Endodermal cell (in vitro differentiated cells): Measurements from ENCODE around the gene M6PR. TPM values are rescaled to one million over a fixed set of nuclear protein-coding genes. Genes with fewer than 3 reads are reported as not detected.

ENCODE experiments used
- DNase-seq: peaks from one replicate; pipeline ENCODE4 v3.0.0-alpha.2; 2017
- H3K27ac ChIP-seq: 2 replicates; pipeline ENCODE4 v1.5.1; 2013; ENCODE audit warnings: mild to moderate bottlenecking, low read depth, low read length, moderate library complexity
- H3K27me3 ChIP-seq: 2 replicates; pipeline ENCODE4 v1.6.1; 2013; ENCODE audit warnings: mild to moderate bottlenecking, low read length, moderate library complexity; ENCODE audit not compliant: insufficient read depth, control insufficient read depth, poor library complexity, severe bottlenecking
- H3K36me3 ChIP-seq: 2 replicates; pipeline ENCODE4 v1.7.0; 2013; ENCODE audit warnings: mild to moderate bottlenecking, low read length, moderate library complexity; ENCODE audit not compliant: control insufficient read depth, insufficient read depth
- H3K4me1 ChIP-seq: one replicate; pipeline ENCODE4 v1.7.0; 2013; ENCODE audit warnings: low read length; ENCODE audit not compliant: control insufficient read depth, insufficient read depth
- H3K4me3 ChIP-seq: 2 replicates; pipeline ENCODE4 v1.5.1; 2013; ENCODE audit warnings: mild to moderate bottlenecking, low read length, moderate library complexity
- H3K9ac ChIP-seq: 2 replicates; pipeline ENCODE4 v1.6.1; 2013; ENCODE audit warnings: mild to moderate bottlenecking, low read length, moderate library complexity; ENCODE audit not compliant: poor library complexity, severe bottlenecking; ENCODE audit errors: extremely low read depth
- H3K9me3 ChIP-seq: 2 replicates; pipeline ENCODE4 v1.6.1; 2013; ENCODE audit warnings: mild to moderate bottlenecking, low read length, moderate library complexity; ENCODE audit not compliant: control insufficient read depth
- H3K27ac Mint-ChIP-seq: 2 replicates; pipeline ENCODE4 v1.8.0; 2020; ENCODE audit warnings: mixed read lengths
- H3K27me3 Mint-ChIP-seq: 2 replicates; pipeline ENCODE4 v1.8.0; 2021; ENCODE audit warnings: mild to moderate bottlenecking, mixed read lengths; ENCODE audit not compliant: insufficient read depth
- H3K36me3 Mint-ChIP-seq: 2 replicates; pipeline ENCODE4 v1.8.0; 2020; ENCODE audit warnings: low read depth, mixed read lengths
- H3K4me1 Mint-ChIP-seq: 2 replicates; pipeline ENCODE4 v1.8.0; 2020; ENCODE audit warnings: mixed read lengths
- H3K4me3 Mint-ChIP-seq: 2 replicates; pipeline ENCODE4 v1.8.0; 2020; ENCODE audit warnings: mild to moderate bottlenecking, moderate library complexity, mixed read lengths
- H3K9me3 Mint-ChIP-seq: 2 replicates; pipeline ENCODE4 v1.8.0; 2020; ENCODE audit warnings: mild to moderate bottlenecking, mixed read lengths
- CTCF ChIP-seq: fragments of 200-600 bp; sonication (generic); conservative IDR thresholded peaks from 2 replicates; pipeline ENCODE4 v1.5.0; 2021; ENCODE audit warnings: antibody characterized with exemption, mild to moderate bottlenecking
- WGBS, 2 experiments: methylation state at CpG; one replicate each; pipeline versions ENCODE4 v1.1.5 to v1.1.7; 2013; ENCODE audit warnings: missing lambda C conversion rate in 2 of 2, mixed read lengths in 1 of 2; ENCODE audit not compliant: insufficient coverage in 1 of 2, insufficient read length in 1 of 2; 5-methylcytosine and 5-hydroxymethylcytosine counted together
- total RNA-seq, 2 donors: library from RNA; stranded (reverse); fragmentation: NEBNext Ultra II Directional in 1 of 2; extraction: Animal tissue kit (Norgen Biotek cat#: 25700) in 1 of 2; gene quantifications; 2 replicates in 1 of 2; 3 replicates in 1 of 2; pipeline ENCODE4 v1.2.1, GENCODE V29; 2021

Gene M6PR
- total RNA-seq, 2 donors from 2014 or later: 116 to 255 TPM

GRCh38 chr12:8985213-8985754 lies 35.8 kb upstream of the M6PR start:
- no peaks in the 10 kb centered on the region for H3K27me3 Mint-ChIP-seq
- no peaks in the 10 kb centered on the region for H3K9me3 Mint-ChIP-seq
- TF ChIP-seq CTCF: no peak
- H3K4me1 ChIP-seq: no peaks in the 10 kb centered on the region
- no peaks in the 10 kb centered on the region for H3K9me3 ChIP-seq
- H3K36me3 ChIP-seq: no peaks in the 10 kb centered on the region
- H3K27ac Mint-ChIP-seq: no peak overlapping the region
- no peaks in the 10 kb centered on the region for H3K27me3 ChIP-seq
- no peaks in the 10 kb centered on the region for H3K36me3 Mint-ChIP-seq
- H3K4me3 ChIP-seq: no peak overlapping the region
- H3K9ac ChIP-seq: no peak overlapping the region
- H3K4me1 Mint-ChIP-seq: no peaks in the 10 kb centered on the region
- 91% methylated on average over 1 of the region's 1 CpG; no CpG with 5 or more reads in 1 of the 2 experiments for WGBS, 2 experiments
- no peak for DNase-seq
- H3K27ac ChIP-seq: no peak overlapping the region
- H3K4me3 Mint-ChIP-seq: no peak overlapping the region

GRCh38 chr12:8980137-8980536 lies 30.7 kb upstream of the M6PR start:
- no peaks in the 10 kb centered on the region for H3K9me3 ChIP-seq
- TF ChIP-seq CTCF: no peak
- no peaks in the 10 kb centered on the region for H3K4me1 ChIP-seq
- no peaks in the 10 kb centered on the region for H3K36me3 Mint-ChIP-seq
- no peak overlapping the region for H3K27ac Mint-ChIP-seq
- no peak for DNase-seq
- no peaks in the 10 kb centered on the region for H3K27me3 Mint-ChIP-seq
- H3K36me3 ChIP-seq: no peaks in the 10 kb centered on the region
- no peaks in the 10 kb centered on the region for H3K4me1 Mint-ChIP-seq
- no peaks in the 10 kb centered on the region for H3K9me3 Mint-ChIP-seq
- 92% methylated on average over 2 to 3 of the region's 3 CpGs for whole genome bisulfite sequencing, 2 experiments
- no peak overlapping the region for H3K9ac ChIP-seq
- no peak overlapping the region for H3K4me3 ChIP-seq
- no peak overlapping the region for H3K27ac ChIP-seq
- H3K4me3 Mint-ChIP-seq: no peak overlapping the region
- H3K27me3 ChIP-seq: no peaks in the 10 kb centered on the region

GRCh38 chr12:8970432-8970831 lies 21.0 kb upstream of the M6PR start:
- H3K9ac ChIP-seq: no peak overlapping the region
- no peak overlapping the region for H3K27ac ChIP-seq
- no peak overlapping the region for H3K4me3 ChIP-seq
- H3K4me3 Mint-ChIP-seq: no peak overlapping the region
- H3K9me3 Mint-ChIP-seq: peaks cover 45% of the 10 kb centered on the region
- H3K27me3 ChIP-seq: no peaks in the 10 kb centered on the region
- peaks cover 18% of the 10 kb centered on the region for H3K9me3 ChIP-seq
- H3K36me3 ChIP-seq: no peaks in the 10 kb centered on the region
- no peak for DNase-seq
- H3K4me1 ChIP-seq: no peaks in the 10 kb centered on the region
- H3K36me3 Mint-ChIP-seq: peaks cover 12% of the 10 kb centered on the region
- TF ChIP-seq CTCF: no peak
- no peak overlapping the region for H3K27ac Mint-ChIP-seq
- H3K4me1 Mint-ChIP-seq: no peaks in the 10 kb centered on the region
- 89% methylated on average over 1 of the region's 1 CpG; no CpG with 5 or more reads in 1 of the 2 experiments for WGBS, 2 experiments
- H3K27me3 Mint-ChIP-seq: no peaks in the 10 kb centered on the region
